CD14-positive monocyte (primary cell): ENCODE data around the gene MRPL36. TPM values are rescaled to one million over a fixed set of nuclear protein-coding genes. Genes with fewer than 3 reads are reported as not detected.

Experiments
- DNase-seq, 3 donors: peaks; one replicate each; pipeline ENCODE4 v3.0.0-alpha.2; 2011 to 2022
- H2AFZ ChIP-seq: 2 replicates; pipeline ENCODE4 v1.6.0; 2012; ENCODE audit warnings: mild to moderate bottlenecking, low read depth, low read length, inconsistent platforms; ENCODE audit not compliant: insufficient read depth, poor library complexity, severe bottlenecking
- H3K27ac ChIP-seq, 2 donors: 1 replicate in 1 of 2; 2 replicates in 1 of 2; pipeline ENCODE4 v1.5.1; 2012 to 2013; ENCODE audit warnings: low read length in 2 of 2, control low read depth in 1 of 2, inconsistent platforms in 1 of 2, low read depth in 1 of 2, mild to moderate bottlenecking in 1 of 2
- H3K27me3 ChIP-seq, 2 donors: one replicate each; pipeline versions ENCODE4 v1.6.0 to v1.6.1; 2011 to 2013; ENCODE audit warnings: low read length in 2 of 2; ENCODE audit not compliant: control insufficient read depth in 2 of 2, insufficient read depth in 2 of 2
- H3K36me3 ChIP-seq, 2 donors: replicated peaks in 1 of 2; 1 replicate in 1 of 2; 2 replicates in 1 of 2; pipeline versions ENCODE4 v1.5.1 to v1.6.1; 2012 to 2013; ENCODE audit warnings: low read length in 2 of 2, control low read depth in 1 of 2, inconsistent platforms in 1 of 2, mild to moderate bottlenecking in 1 of 2; ENCODE audit not compliant: insufficient read depth in 2 of 2, control insufficient read depth in 1 of 2
- H3K4me1 ChIP-seq, 2 donors: 1 replicate in 1 of 2; 2 replicates in 1 of 2; pipeline versions ENCODE4 v1.5.1 to v1.6.1; 2012 to 2013; ENCODE audit warnings: low read length in 2 of 2, control low read depth in 1 of 2, inconsistent platforms in 1 of 2, mild to moderate bottlenecking in 1 of 2, moderate library complexity in 1 of 2; ENCODE audit not compliant: insufficient read depth in 2 of 2, control insufficient read depth in 1 of 2
- H3K4me2 ChIP-seq: replicated peaks from 2 replicates; pipeline ENCODE3; 2012; ENCODE audit warnings: low read length, moderate library complexity, mild to moderate bottlenecking; ENCODE audit not compliant: poor library complexity, severe bottlenecking; ENCODE audit errors: extremely low read depth
- H3K4me3 ChIP-seq, 3 experiments: fragments of 200-600 bp in 1 of 3; sonication (generic) in 1 of 3; replicated peaks in 1 of 3; 1 replicate in 2 of 3; 2 replicates in 1 of 3; pipeline ENCODE4 v1.5.1; 2011 to 2013; ENCODE audit warnings: low read length in 3 of 3, mild to moderate bottlenecking in 3 of 3, control low read depth in 2 of 3, low read depth in 2 of 3, inconsistent platforms in 1 of 3, moderate library complexity in 1 of 3
- H3K79me2 ChIP-seq: 2 replicates; pipeline ENCODE4 v1.6.0; 2012; ENCODE audit warnings: mild to moderate bottlenecking, control low read depth, inconsistent platforms, low read length, moderate library complexity; ENCODE audit not compliant: insufficient read depth
- H3K9ac ChIP-seq: 2 replicates; pipeline ENCODE4 v1.6.0; 2017; ENCODE audit warnings: low read length, mild to moderate bottlenecking; ENCODE audit not compliant: insufficient read depth, poor library complexity, severe bottlenecking
- H3K9me3 ChIP-seq, 2 donors: replicated peaks in 1 of 2; 1 replicate in 1 of 2; 2 replicates in 1 of 2; pipeline versions ENCODE4 v1.5.1 to v1.6.1; 2012 to 2013; ENCODE audit warnings: low read length in 2 of 2, control low read depth in 1 of 2; ENCODE audit not compliant: control insufficient read depth in 1 of 2, insufficient read depth in 1 of 2
- H4K20me1 ChIP-seq: 2 replicates; pipeline ENCODE4 v1.6.0; 2012; ENCODE audit warnings: mild to moderate bottlenecking, low read length, control low read depth, moderate library complexity; ENCODE audit not compliant: insufficient read depth
- H3K27ac Mint-ChIP-seq, 7 donors: one replicate each; pipeline ENCODE4 v1.8.0; 2020; ENCODE audit warnings: mild to moderate bottlenecking in 7 of 7, mixed read lengths in 7 of 7, moderate library complexity in 6 of 7, inconsistent platforms in 2 of 7
- H3K27me3 Mint-ChIP-seq, 3 donors: one replicate each; pipeline ENCODE4 v1.8.0; 2021 to 2022; ENCODE audit warnings: low read depth in 3 of 3, mild to moderate bottlenecking in 3 of 3, mixed read lengths in 3 of 3, moderate library complexity in 3 of 3, inconsistent platforms in 1 of 3
- H3K36me3 Mint-ChIP-seq, 2 donors: one replicate each; pipeline ENCODE4 v1.8.0; 2020; ENCODE audit warnings: mixed read lengths in 2 of 2, inconsistent platforms in 1 of 2, mild to moderate bottlenecking in 1 of 2
- H3K4me1 Mint-ChIP-seq: one replicate; pipeline ENCODE4 v1.8.0; 2020; ENCODE audit warnings: mild to moderate bottlenecking, mixed read lengths
- H3K4me3 Mint-ChIP-seq, 2 donors: one replicate each; pipeline ENCODE4 v1.8.0; 2020; ENCODE audit warnings: mild to moderate bottlenecking in 2 of 2, mixed read lengths in 2 of 2, moderate library complexity in 1 of 2
- H3K9me3 Mint-ChIP-seq, 7 donors: one replicate each; pipeline ENCODE4 v1.8.0; 2020 to 2022; ENCODE audit warnings: mixed read lengths in 7 of 7, mild to moderate bottlenecking in 6 of 7, moderate library complexity in 6 of 7, inconsistent platforms in 2 of 7
- CTCF ChIP-seq: fragments of 200-600 bp; IDR thresholded peaks from one replicate; pipeline ENCODE4 v1.8.0; 2022; ENCODE audit warnings: antibody characterized with exemption, mild to moderate bottlenecking
- WGBS: methylation state at CpG from one replicate; pipeline ENCODE4 v1.1.5; 2013; ENCODE audit warnings: missing lambda C conversion rate; ENCODE audit not compliant: insufficient coverage; 5-methylcytosine and 5-hydroxymethylcytosine counted together
- intact Hi-C, 2 donors: fragments of 100-400 bp; cut with micrococcal nuclease; formaldehyde crosslinking; loops; one replicate each; pipeline versions ENCODE4 v1.15.0 to v1.15.1; 2023
- polyA plus RNA-seq, 3 donors: library from polyadenylated mRNA; depleted of rRNA in 1 of 3; unstranded in 2 of 3; stranded (reverse) in 1 of 3; fragments of 300-500 nt in 2 of 3; fragments of >200 nt in 1 of 3; fragmentation: Illumina TruSeq in 2 of 3; gene quantifications; 1 replicate in 2 of 3; 2 replicates in 1 of 3; pipeline ENCODE4 v1.2.3, GENCODE V29; 2012 to 2021

Gene MRPL36
- polyA plus RNA-seq, 3 donors = 17.9 to 81.7 (median 65.9) TPM

- Histone ChIP-seq H3K36me3 (no peaks in the 10 kb centered on the region), H3K79me2 (no peaks in the 10 kb centered on the region), H3K4me1 (no peaks in the 10 kb centered on the region), H3K9ac (no peak overlapping the region), H3K4me3 (no peak overlapping the region), H3K9me3 (no peaks in the 10 kb centered on the region), H3K4me2 (no peak overlapping the region), H3K27me3 (no peaks in the 10 kb centered on the region), H3K27ac (no peak overlapping the region), H4K20me1 (no peaks in the 10 kb centered on the region), H2AFZ (no peak overlapping the region)
- Mint-ChIP-seq H3K27me3 (peaks cover 1 to 14% (median 4%) of the 10 kb centered on the region in 3 donors), H3K36me3 (no peaks in the 10 kb centered on the region), H3K4me3 (no peak overlapping the region), H3K4me1 (no peaks in the 10 kb centered on the region), H3K9me3 (peaks cover 0 to 1% (median 0%) of the 10 kb centered on the region in 7 donors), H3K27ac (no peak overlapping the region)
- intact Hi-C loops = no loop called here
- DNase-seq = no peak
- WGBS = 94% methylated on average over 14 of the region's 17 CpGs
- TF ChIP-seq CTCF = no peak
Measured at GRCh38 chr5:1750469-1750868, 49.2 kb downstream of the MRPL36 start.

GRCh38 chr5:1749346-1750124, 50.1 kb downstream of the MRPL36 start:
- Mint-ChIP-seq H3K4me1 (no peaks in the 10 kb centered on the region), H3K27me3 (peaks cover 2 to 11% (median 2%) of the 10 kb centered on the region in 3 donors), H3K9me3 (peaks cover 0 to 2% (median 0%) of the 10 kb centered on the region in 7 donors), H3K4me3 (no peak overlapping the region), H3K27ac (no peak overlapping the region), H3K36me3 (no peaks in the 10 kb centered on the region)
- Histone ChIP-seq H3K9ac (no peak overlapping the region), H3K9me3 (no peaks in the 10 kb centered on the region), H2AFZ (no peak overlapping the region), H3K79me2 (no peaks in the 10 kb centered on the region), H3K4me3 (no peak overlapping the region), H4K20me1 (no peaks in the 10 kb centered on the region), H3K27ac (no peak overlapping the region), H3K4me1 (no peaks in the 10 kb centered on the region), H3K27me3 (no peaks in the 10 kb centered on the region), H3K4me2 (no peak overlapping the region), H3K36me3 (no peaks in the 10 kb centered on the region)
- intact Hi-C loops = no loop called here
- no peak for DNase-seq
- TF ChIP-seq CTCF = no peak
- 90% methylated on average over 10 of the region's 19 CpGs for WGBS
